Panc1 (cell line): ENCODE results near the gene PECR. TPM values are rescaled to one million over a fixed set of nuclear protein-coding genes. Genes with fewer than 3 reads are reported as not detected.

Experiments used
- ATAC-seq: fragments of 200-7000 bp; cut with Tn5 transposase; 2 replicates; pipeline ENCODE4 v1.9.1; 2020; ENCODE audit warnings: mild to moderate bottlenecking, moderate library complexity
- BruUV-seq: library from RNA; stranded (reverse); fragments of 400-500 nt; replicated peaks from 2 replicates; lab custom pipeline; 2021; lab: Mats Ljungman, UMichigan
- CTCF ChIA-PET: fragments of 300-600 bp; sonication (Branson Sonifier 250); formaldehyde crosslinking; loops from one replicate; lab custom pipeline; 2022; ENCODE audit warnings: antibody characterized with exemption; lab: Charles Lee
- POLR2A ChIA-PET: fragments of 300-600 bp; sonication (Branson Sonifier 250); formaldehyde crosslinking; loops from one replicate; lab custom pipeline; 2022; ENCODE audit warnings: antibody characterized with exemption; lab: Charles Lee
- DNase-seq: peaks from one replicate; pipeline ENCODE4 v3.0.0-alpha.2; 2010; ENCODE audit warnings: low read depth, low spot score
- H3K27ac ChIP-seq: 2 replicates; pipeline ENCODE4 v1.5.1; 2011; ENCODE audit warnings: mild to moderate bottlenecking, low read length, inconsistent platforms
- H3K27me3 ChIP-seq: fragments of 200-500 bp; sonication (Bioruptor generic); 2 replicates; pipeline ENCODE4 v1.6.0; 2014; ENCODE audit warnings: low read length, inconsistent platforms; ENCODE audit not compliant: control insufficient read depth, insufficient read depth
- H3K36me3 ChIP-seq: fragments of 200-500 bp; sonication (Bioruptor generic); 2 replicates; pipeline ENCODE4 v1.5.1; 2014; ENCODE audit warnings: inconsistent platforms, mild to moderate bottlenecking, low read length, moderate library complexity; ENCODE audit not compliant: control insufficient read depth, insufficient read depth
- H3K4me1 ChIP-seq: 2 replicates; pipeline ENCODE4 v1.5.1; 2011; ENCODE audit warnings: inconsistent platforms, mild to moderate bottlenecking, low read length, moderate library complexity; ENCODE audit not compliant: control insufficient read depth, insufficient read depth
- H3K4me3 ChIP-seq, 2 experiments: 2 replicates each; pipeline ENCODE4 v1.5.1; 2011 to 2012; ENCODE audit warnings: low read depth in 2 of 2, low read length in 2 of 2, mild to moderate bottlenecking in 2 of 2, inconsistent platforms in 1 of 2, moderate library complexity in 1 of 2
- H3K9me3 ChIP-seq: fragments of 200-500 bp; sonication (Bioruptor generic); 2 replicates; pipeline ENCODE4 v1.5.1; 2014; ENCODE audit warnings: low read depth, mild to moderate bottlenecking, inconsistent platforms, low read length, moderate library complexity; ENCODE audit not compliant: control insufficient read depth, insufficient read depth
- POLR2AphosphoS5 ChIP-seq: IDR thresholded peaks from 2 replicates; pipeline ENCODE4 v1.6.1; 2012; ENCODE audit warnings: mild to moderate bottlenecking, low read depth, low read length, moderate library complexity
- SIN3A ChIP-seq: IDR thresholded peaks from 2 replicates; pipeline ENCODE4 v1.6.1; 2012; ENCODE audit warnings: low read depth, mild to moderate bottlenecking, low read length, moderate library complexity, borderline replicate concordance; ENCODE audit not compliant: insufficient read depth
- TCF7L2 ChIP-seq: IDR thresholded peaks from 2 replicates; pipeline ENCODE4 v1.6.1; 2011; ENCODE audit warnings: mild to moderate bottlenecking, low read depth, low read length, inconsistent platforms
- in situ Hi-C: cut with HindIII; loops from 2 replicates; pipeline ENCODE4 v1.10.0; 2016; ENCODE audit warnings: low sequenced_read_pairs, low pct_unique_long_range_greater_than_20kb
- intact Hi-C: fragments of 100-400 bp; cut with micrococcal nuclease; formaldehyde crosslinking; loops from one replicate; pipeline ENCODE4 v1.10.0; 2022; ENCODE audit not compliant: unreplicated experiment
- total RNA-seq: library from RNA; stranded (reverse); gene quantifications from one replicate; pipeline ENCODE4 v1.2.1, GENCODE V29; 2021; ENCODE audit not compliant: unreplicated experiment
- TF ChIP-seq, protein P1 (sequence below), 2 experiments: IDR thresholded peaks; 2 replicates each; pipeline ENCODE4 v1.6.1; 2011 to 2012; ENCODE audit warnings: low read depth in 2 of 2, control low read depth in 1 of 2, low read length in 1 of 2, mild to moderate bottlenecking in 1 of 2, moderate library complexity in 1 of 2; ENCODE audit not compliant: insufficient read depth in 1 of 2
- TF ChIP-seq, protein P2 (sequence below): fragments of 450-650 bp; IDR thresholded peaks from 2 replicates; pipeline ENCODE4 v1.5.1; 2017; ENCODE audit warnings: mild to moderate bottlenecking

PECR gene
- total RNA-seq, 1 experiment from 2014 or later: 16.5 TPM

DNA sequence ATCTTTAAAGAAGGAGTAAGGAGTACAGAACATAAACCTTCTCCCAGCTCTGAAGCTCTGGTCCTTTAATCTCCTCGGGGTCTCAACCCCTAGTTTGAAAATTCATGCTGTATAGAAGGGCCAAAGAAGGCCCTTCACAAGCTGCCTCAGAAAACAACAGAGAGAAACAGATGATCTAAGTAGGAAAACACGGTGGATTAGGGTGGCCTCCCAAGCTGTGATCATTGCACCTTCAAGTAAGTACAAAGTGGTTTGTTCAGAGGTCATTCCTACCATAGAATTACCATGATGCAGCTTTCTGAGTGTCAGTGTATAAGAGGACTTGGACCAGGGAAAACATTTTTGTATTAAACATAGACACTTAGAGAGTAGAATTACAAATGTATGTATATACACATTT lies 11.0 kb upstream of the PECR start:
- in situ Hi-C loops (no loop called here), intact Hi-C loops (no loop called here)
- no peak for ATAC-seq
- Histone ChIP-seq H3K4me3 (no peak overlapping the region), H3K9me3 (no peaks in the 10 kb centered on the region), H3K36me3 (no peaks in the 10 kb centered on the region), H3K27ac (no peak overlapping the region), H3K4me1 (no peaks in the 10 kb centered on the region), H3K27me3 (no peaks in the 10 kb centered on the region)
- DNase-seq: no peak
- ChIA-PET CTCF (no interaction called here), POLR2A (no interaction called here)
- TF ChIP-seq TCF7L2: no peak
- TF ChIP-seq, protein P1, sequence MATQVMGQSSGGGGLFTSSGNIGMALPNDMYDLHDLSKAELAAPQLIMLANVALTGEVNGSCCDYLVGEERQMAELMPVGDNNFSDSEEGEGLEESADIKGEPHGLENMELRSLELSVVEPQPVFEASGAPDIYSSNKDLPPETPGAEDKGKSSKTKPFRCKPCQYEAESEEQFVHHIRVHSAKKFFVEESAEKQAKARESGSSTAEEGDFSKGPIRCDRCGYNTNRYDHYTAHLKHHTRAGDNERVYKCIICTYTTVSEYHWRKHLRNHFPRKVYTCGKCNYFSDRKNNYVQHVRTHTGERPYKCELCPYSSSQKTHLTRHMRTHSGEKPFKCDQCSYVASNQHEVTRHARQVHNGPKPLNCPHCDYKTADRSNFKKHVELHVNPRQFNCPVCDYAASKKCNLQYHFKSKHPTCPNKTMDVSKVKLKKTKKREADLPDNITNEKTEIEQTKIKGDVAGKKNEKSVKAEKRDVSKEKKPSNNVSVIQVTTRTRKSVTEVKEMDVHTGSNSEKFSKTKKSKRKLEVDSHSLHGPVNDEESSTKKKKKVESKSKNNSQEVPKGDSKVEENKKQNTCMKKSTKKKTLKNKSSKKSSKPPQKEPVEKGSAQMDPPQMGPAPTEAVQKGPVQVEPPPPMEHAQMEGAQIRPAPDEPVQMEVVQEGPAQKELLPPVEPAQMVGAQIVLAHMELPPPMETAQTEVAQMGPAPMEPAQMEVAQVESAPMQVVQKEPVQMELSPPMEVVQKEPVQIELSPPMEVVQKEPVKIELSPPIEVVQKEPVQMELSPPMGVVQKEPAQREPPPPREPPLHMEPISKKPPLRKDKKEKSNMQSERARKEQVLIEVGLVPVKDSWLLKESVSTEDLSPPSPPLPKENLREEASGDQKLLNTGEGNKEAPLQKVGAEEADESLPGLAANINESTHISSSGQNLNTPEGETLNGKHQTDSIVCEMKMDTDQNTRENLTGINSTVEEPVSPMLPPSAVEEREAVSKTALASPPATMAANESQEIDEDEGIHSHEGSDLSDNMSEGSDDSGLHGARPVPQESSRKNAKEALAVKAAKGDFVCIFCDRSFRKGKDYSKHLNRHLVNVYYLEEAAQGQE (IDR thresholded peaks at IDR 0.05; ENCODE audit: insufficient read depth in 1 of 2, low read depth in 2 of 2, low read length in 1 of 2): no peak
- TF ChIP-seq, protein P2, sequence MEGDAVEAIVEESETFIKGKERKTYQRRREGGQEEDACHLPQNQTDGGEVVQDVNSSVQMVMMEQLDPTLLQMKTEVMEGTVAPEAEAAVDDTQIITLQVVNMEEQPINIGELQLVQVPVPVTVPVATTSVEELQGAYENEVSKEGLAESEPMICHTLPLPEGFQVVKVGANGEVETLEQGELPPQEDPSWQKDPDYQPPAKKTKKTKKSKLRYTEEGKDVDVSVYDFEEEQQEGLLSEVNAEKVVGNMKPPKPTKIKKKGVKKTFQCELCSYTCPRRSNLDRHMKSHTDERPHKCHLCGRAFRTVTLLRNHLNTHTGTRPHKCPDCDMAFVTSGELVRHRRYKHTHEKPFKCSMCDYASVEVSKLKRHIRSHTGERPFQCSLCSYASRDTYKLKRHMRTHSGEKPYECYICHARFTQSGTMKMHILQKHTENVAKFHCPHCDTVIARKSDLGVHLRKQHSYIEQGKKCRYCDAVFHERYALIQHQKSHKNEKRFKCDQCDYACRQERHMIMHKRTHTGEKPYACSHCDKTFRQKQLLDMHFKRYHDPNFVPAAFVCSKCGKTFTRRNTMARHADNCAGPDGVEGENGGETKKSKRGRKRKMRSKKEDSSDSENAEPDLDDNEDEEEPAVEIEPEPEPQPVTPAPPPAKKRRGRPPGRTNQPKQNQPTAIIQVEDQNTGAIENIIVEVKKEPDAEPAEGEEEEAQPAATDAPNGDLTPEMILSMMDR: no peak
- no peak for TF ChIP-seq POLR2AphosphoS5
- no peak for TF ChIP-seq SIN3A
- BruUV-seq: no TSS peak

- Histone ChIP-seq H3K27ac (no peak overlapping the region), H3K27me3 (no peaks in the 10 kb centered on the region), H3K9me3 (no peaks in the 10 kb centered on the region), H3K4me1 (no peaks in the 10 kb centered on the region), H3K4me3 (no peak overlapping the region), H3K36me3 (no peaks in the 10 kb centered on the region)
- BruUV-seq: no TSS peak
- CTCF ChIA-PET: no interaction called here
- POLR2A ChIA-PET: no interaction called here
- TF ChIP-seq, protein P2: no peak
- TF ChIP-seq POLR2AphosphoS5 (no peak), TCF7L2 (no peak), SIN3A (no peak)
- TF ChIP-seq, protein P1 (IDR thresholded peaks at IDR 0.05; ENCODE audit: insufficient read depth in 1 of 2, low read depth in 2 of 2, low read length in 1 of 2): no peak
- no peak for DNase-seq
- in situ Hi-C loops: no loop called here
- intact Hi-C loops: no loop called here
- no peak for ATAC-seq
These were observed 8.8 kb upstream of the PECR start for GRCh38 chr2:216090369-216090786.
